Thyroid gland (tissue), 4 donors: ENCODE results near the gene CCDC85C. TPM values are rescaled to one million over a fixed set of nuclear protein-coding genes. Genes with fewer than 3 reads are reported as not detected.
"Not testable (repeated sequence)": the region's sequence is repeated elsewhere in the genome, so short reads cannot be mapped to it uniquely, and the experiment has no call there.

Source experiments
- DNase-seq, 2 donors: peaks; one replicate each; pipeline ENCODE4 v3.0.0-alpha.2; 2019
- H3K27ac ChIP-seq, 3 donors: fragments of 200-600 bp; sonication (generic); 1 replicate in 2 of 3; 2 replicates in 1 of 3; pipeline ENCODE4 v1.5.1; 2016 to 2019; ENCODE audit warnings: mild to moderate bottlenecking in 1 of 3, moderate library complexity in 1 of 3
- H3K27me3 ChIP-seq: fragments of 200-600 bp; sonication (generic); one replicate; pipeline ENCODE4 v1.5.1; 2019
- H3K36me3 ChIP-seq, 2 donors: fragments of 200-600 bp; sonication (generic); one replicate each; pipeline ENCODE4 v1.5.1; 2016 to 2019
- H3K4me1 ChIP-seq, 2 donors: fragments of 200-600 bp; sonication (generic); one replicate each; pipeline ENCODE4 v1.5.1; 2017 to 2019
- H3K4me3 ChIP-seq, 3 donors: fragments of 200-600 bp; sonication (generic); replicated peaks in 1 of 3; 1 replicate in 2 of 3; 2 replicates in 1 of 3; pipeline ENCODE4 v1.5.1; 2016; ENCODE audit warnings: mild to moderate bottlenecking in 1 of 3
- H3K9me3 ChIP-seq: fragments of 200-600 bp; sonication (generic); one replicate; pipeline ENCODE4 v1.5.1; 2017
- CTCF ChIP-seq, 6 experiments: fragments of 200-600 bp in 3 of 6; fragments of 450-650 bp in 3 of 6; sonication (generic) in 3 of 6; IDR thresholded peaks; one replicate each; pipeline ENCODE4 v1.5.1; 2016 to 2019; ENCODE audit warnings: antibody characterized with exemption in 6 of 6, mild to moderate bottlenecking in 2 of 6, inconsistent platforms in 1 of 6, moderate library complexity in 1 of 6
- POLR2A ChIP-seq, 2 donors: fragments of 450-650 bp; IDR thresholded peaks; one replicate each; pipeline ENCODE4 v1.6.1; 2017; ENCODE audit warnings: antibody characterized with exemption in 2 of 2, mild to moderate bottlenecking in 2 of 2, moderate library complexity in 1 of 2
- WGBS, 2 donors: methylation state at CpG; one replicate each; pipeline ENCODE4 v1.1.5; 2017; 5-methylcytosine and 5-hydroxymethylcytosine counted together
- intact Hi-C: fragments of 100-400 bp; cut with DNase I; formaldehyde crosslinking; loops from one replicate; pipeline ENCODE4 v1.15.1; 2023
- total RNA-seq, 4 donors: library from RNA; depleted of rRNA; stranded (reverse); fragments of >200 nt; gene quantifications; one replicate each; pipeline ENCODE4 v1.2.3, GENCODE V29; 2016

CCDC85C gene
- total RNA-seq, 4 donors from 2014 or later, result 8.6 to 28.3 (median 17.3) TPM

GRCh38 chr14:99644723-99645544, 40.9 kb upstream of the CCDC85C start, which contains the start of gene HHIPL1:
Gene HHIPL1, plus strand, starts transcription at chr14:99645129. Its CDS starts 79 bp downstream, at chr14:99645208.
- WGBS, 2 donors, result 25 to 35% methylated on average over 10 to 18 of the region's 91 CpGs
- peaks cover 0 to 8% of the 10 kb centered on the region in 2 donors for H3K4me1 ChIP-seq
- DNase-seq, result peak in 1 of 2 donors; percentile 17
- no peak for TF ChIP-seq CTCF (IDR thresholded peaks at IDR 0.05)
- no peak for TF ChIP-seq POLR2A (IDR thresholded peaks at IDR 0.05)
- peak within 1 kb of the TSS in 2 of 3 donors; percentile 26 to 46 for H3K4me3 ChIP-seq
- H3K27me3 ChIP-seq, result no peaks in the 10 kb centered on the region
- intact Hi-C loops, result no loop called here
- H3K36me3 ChIP-seq, result no peaks in the 10 kb centered on the region
- no peak within 1 kb of the TSS for H3K27ac ChIP-seq
- H3K9me3 ChIP-seq, result no peaks in the 10 kb centered on the region

GRCh38 chr14:99644035-99644587, 40.1 kb upstream of the CCDC85C start:
- peaks cover 0 to 8% of the 10 kb centered on the region in 2 donors for H3K4me1 ChIP-seq
- H3K9me3 ChIP-seq, result no peaks in the 10 kb centered on the region
- intact Hi-C loops, result no loop called here
- H3K27me3 ChIP-seq, result no peaks in the 10 kb centered on the region
- H3K27ac ChIP-seq, result no peak overlapping the region
- WGBS, 2 donors, result 89 to 93% methylated on average over 11 of the region's 11 CpGs
- H3K4me3 ChIP-seq, result no peak overlapping the region
- no peak for TF ChIP-seq CTCF (IDR thresholded peaks at IDR 0.05)
- no peak for TF ChIP-seq POLR2A (IDR thresholded peaks at IDR 0.05)
- no peaks in the 10 kb centered on the region for H3K36me3 ChIP-seq
- DNase-seq, result no peak

- WGBS, 2 donors, result 65 to 74% methylated on average over 6 of the region's 6 CpGs
- Histone ChIP-seq H3K4me1 (peaks cover 0 to 8% of the 10 kb centered on the region in 2 donors), H3K4me3 (no peak overlapping the region), H3K36me3 (no peaks in the 10 kb centered on the region), H3K27ac (no peak overlapping the region), H3K9me3 (no peaks in the 10 kb centered on the region), H3K27me3 (no peaks in the 10 kb centered on the region)
- no peak for DNase-seq
- TF ChIP-seq POLR2A (IDR thresholded peaks at IDR 0.05), result no peak
- TF ChIP-seq CTCF (IDR thresholded peaks at IDR 0.05), result no peak
- intact Hi-C loops, result no loop called here
These were observed 39.3 kb upstream of the CCDC85C start for GRCh38 chr14:99643343-99643742.

GRCh38 chr14:99642771-99643170, 38.8 kb upstream of the CCDC85C start:
- H3K4me1 ChIP-seq, H3K9me3 ChIP-seq, H3K27me3 ChIP-seq, DNase-seq, H3K27ac ChIP-seq, intact Hi-C loops, H3K36me3 ChIP-seq, H3K4me3 ChIP-seq: not testable (repeated sequence)
- WGBS, 2 donors, result 94 to 95% methylated on average over 5 of the region's 5 CpGs

DNA sequence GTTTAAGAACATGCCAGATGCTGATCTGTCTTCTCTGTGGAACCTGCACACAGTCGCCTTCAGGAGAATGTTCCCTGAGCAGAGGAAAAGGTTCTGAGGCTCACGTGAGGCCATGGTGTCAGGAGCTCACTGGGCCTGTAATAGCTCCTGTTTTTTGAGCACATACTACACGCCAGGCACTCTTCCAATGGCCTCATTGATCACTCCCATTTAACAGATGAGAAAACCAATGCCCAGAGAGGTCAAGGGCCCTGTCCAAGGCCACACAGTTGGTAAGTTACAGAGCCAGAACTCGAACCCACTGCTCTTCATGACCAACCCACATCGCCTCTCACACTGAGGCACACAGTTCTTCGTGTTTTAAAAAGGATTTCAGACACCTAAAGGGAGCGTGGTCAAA, 33.6 kb upstream of the CCDC85C start:
- H3K36me3 ChIP-seq, result no peaks in the 10 kb centered on the region
- WGBS, 2 donors, result 85 to 87% methylated on average over 7 of the region's 7 CpGs
- intact Hi-C loops, result no loop called here
- no peaks in the 10 kb centered on the region for H3K27me3 ChIP-seq
- no peak for TF ChIP-seq POLR2A (IDR thresholded peaks at IDR 0.05)
- no peak for TF ChIP-seq CTCF (IDR thresholded peaks at IDR 0.05)
- no peaks in the 10 kb centered on the region for H3K9me3 ChIP-seq
- H3K4me3 ChIP-seq, result no peak overlapping the region
- H3K4me1 ChIP-seq, result no peaks in the 10 kb centered on the region
- H3K27ac ChIP-seq, result no peak overlapping the region
- no peak for DNase-seq
